H1 (cell line): ENCODE data around the gene DAPK1. TPM values are rescaled to one million over a fixed set of nuclear protein-coding genes. Genes with fewer than 3 reads are reported as not detected.

Experiments
- CTCF ChIA-PET: fragments of 300-600 bp; sonication (Branson Sonifier 250); formaldehyde crosslinking; loops from one replicate; lab custom pipeline; 2021; ENCODE audit not compliant: partially characterized antibody; lab: Charles Lee
- POLR2A ChIA-PET: fragments of 300-600 bp; sonication (Branson Sonifier 250); formaldehyde crosslinking; loops from one replicate; lab custom pipeline; 2021; ENCODE audit warnings: inconsistent platforms; ENCODE audit not compliant: partially characterized antibody; lab: Charles Lee
- DNase-seq, 2 experiments: peaks; one replicate each; pipeline versions ENCODE4 v3.0.0 to v3.0.0-alpha.2; 2010 to 2022; ENCODE audit warnings: low spot score in 2 of 2, low read depth in 1 of 2, mixed read lengths in 1 of 2
- FAIRE-seq: peaks from 2 replicates; lab custom pipeline; 2011; peaks lifted over from hg19 to GRCh38; lab: Jason Lieb, UNC
- H2AFZ ChIP-seq: 2 replicates; pipeline ENCODE4 v1.8.1; 2012; ENCODE audit warnings: low read length, inconsistent platforms
- H2AK5ac ChIP-seq: 2 replicates; pipeline ENCODE4 v1.6.1; 2013; ENCODE audit warnings: low read depth, low read length
- H2BK120ac ChIP-seq: replicated peaks from 2 replicates; pipeline ENCODE3; 2013; ENCODE audit warnings: low read depth, low read length, inconsistent platforms
- H2BK12ac ChIP-seq: 2 replicates; pipeline ENCODE4 v1.6.1; 2013; ENCODE audit warnings: low read depth, low read length
- H2BK15ac ChIP-seq: 2 replicates; pipeline ENCODE4 v1.6.1; 2013; ENCODE audit warnings: low read length
- H2BK20ac ChIP-seq: 2 replicates; pipeline ENCODE4 v1.6.1; 2013; ENCODE audit warnings: low read length
- H2BK5ac ChIP-seq: 2 replicates; pipeline ENCODE4 v1.6.1; 2013; ENCODE audit warnings: low read depth, low read length
- H3K14ac ChIP-seq: 2 replicates; pipeline ENCODE4 v1.6.1; 2013; ENCODE audit warnings: inconsistent platforms; ENCODE audit not compliant: insufficient read length
- H3K18ac ChIP-seq: 2 replicates; pipeline ENCODE4 v1.6.1; 2013; ENCODE audit warnings: low read length; ENCODE audit errors: extremely low read depth
- H3K23ac ChIP-seq: 2 replicates; pipeline ENCODE4 v1.6.1; 2013; ENCODE audit warnings: inconsistent platforms; ENCODE audit not compliant: insufficient read length
- H3K23me2 ChIP-seq: 2 replicates; pipeline ENCODE4 v1.6.1; 2013; ENCODE audit warnings: low read depth, low read length
- H3K27ac ChIP-seq: 2 replicates; pipeline ENCODE4 v1.6.1; 2011; ENCODE audit warnings: low read depth, low read length, inconsistent platforms
- H3K27me3 ChIP-seq, 4 experiments: replicated peaks in 1 of 4; 1 replicate in 1 of 4; 2 replicates in 3 of 4; pipeline versions ENCODE4 v1.6.1 to v1.8.1; 2011 to 2013; ENCODE audit warnings: low read length in 3 of 4, mild to moderate bottlenecking in 3 of 4, inconsistent platforms in 2 of 4, mixed read lengths in 2 of 4, moderate library complexity in 1 of 4; ENCODE audit not compliant: control insufficient read depth in 3 of 4, insufficient read depth in 3 of 4; ENCODE audit errors: extremely low read depth in 1 of 4
- H3K36me3 ChIP-seq, 4 experiments: 2 replicates each; pipeline versions ENCODE4 v1.6.1 to v1.8.1; 2011 to 2013; ENCODE audit warnings: mild to moderate bottlenecking in 4 of 4, low read length in 3 of 4, moderate library complexity in 2 of 4, control low read depth in 1 of 4, inconsistent platforms in 1 of 4; ENCODE audit not compliant: insufficient read depth in 4 of 4, control insufficient read depth in 2 of 4
- H3K4ac ChIP-seq: replicated peaks from 2 replicates; pipeline ENCODE3; 2013; ENCODE audit warnings: low read length, low read depth, mixed read lengths, inconsistent platforms; ENCODE audit not compliant: insufficient read length
- H3K4me1 ChIP-seq, 4 experiments: replicated peaks in 1 of 4; 1 replicate in 1 of 4; 2 replicates in 3 of 4; pipeline versions ENCODE4 v1.6.1 to v1.8.1; 2011 to 2013; ENCODE audit warnings: low read length in 3 of 4, inconsistent platforms in 2 of 4, mixed read lengths in 1 of 4; ENCODE audit not compliant: insufficient read depth in 4 of 4, control insufficient read depth in 3 of 4
- H3K4me2 ChIP-seq, 2 experiments: 2 replicates each; pipeline versions ENCODE4 v1.6.1 to v1.8.1; 2011 to 2013; ENCODE audit warnings: low read depth in 2 of 2, low read length in 2 of 2, control low read depth in 1 of 2, inconsistent platforms in 1 of 2, mild to moderate bottlenecking in 1 of 2; ENCODE audit not compliant: insufficient read depth in 1 of 2
- H3K4me3 ChIP-seq, 4 experiments: fragments of 200-600, 300-600 bp in 1 of 4; sonication (generic), shearing (Covaris generic), sonication (Bioruptor Twin) in 1 of 4; 2 replicates each; pipeline versions ENCODE4 v1.5.1 to v1.8.1; 2011 to 2016; ENCODE audit warnings: low read length in 4 of 4, low read depth in 3 of 4, control low read depth in 2 of 4, inconsistent platforms in 2 of 4, mild to moderate bottlenecking in 2 of 4, mixed read lengths in 1 of 4, moderate library complexity in 1 of 4; ENCODE audit not compliant: insufficient read depth in 2 of 4; ENCODE audit errors: extremely low read depth in 1 of 4
- H3K56ac ChIP-seq: replicated peaks from 2 replicates; pipeline ENCODE3; 2013; ENCODE audit warnings: low read depth, mild to moderate bottlenecking, mixed read lengths, low read length, inconsistent platforms; ENCODE audit not compliant: insufficient read length
- H3K79me1 ChIP-seq: 2 replicates; pipeline ENCODE4 v1.6.1; 2013; ENCODE audit warnings: low read depth, low read length, control low read depth
- H3K79me2 ChIP-seq, 2 experiments: 2 replicates each; pipeline versions ENCODE4 v1.6.1 to v1.8.1; 2012 to 2013; ENCODE audit warnings: low read length in 2 of 2, mild to moderate bottlenecking in 2 of 2, inconsistent platforms in 1 of 2; ENCODE audit not compliant: insufficient read depth in 2 of 2, control insufficient read depth in 1 of 2
- H3K9ac ChIP-seq, 4 experiments: replicated peaks in 1 of 4; 1 replicate in 1 of 4; 2 replicates in 3 of 4; pipeline versions ENCODE4 v1.6.1 to v1.8.1; 2011 to 2013; ENCODE audit warnings: low read depth in 3 of 4, low read length in 3 of 4, control low read depth in 2 of 4, mild to moderate bottlenecking in 2 of 4, moderate library complexity in 2 of 4, inconsistent platforms in 1 of 4; ENCODE audit errors: extremely low read depth in 1 of 4
- H3K9me3 ChIP-seq, 2 experiments: 2 replicates each; pipeline versions ENCODE4 v1.6.1 to v1.8.1; 2012 to 2013; ENCODE audit warnings: mild to moderate bottlenecking in 2 of 2, moderate library complexity in 2 of 2, control low read depth in 1 of 2, inconsistent platforms in 1 of 2, low read depth in 1 of 2, low read length in 1 of 2, mixed read lengths in 1 of 2; ENCODE audit not compliant: insufficient read depth in 2 of 2
- H4K20me1 ChIP-seq, 2 experiments: replicated peaks in 1 of 2; 2 replicates each; pipeline versions ENCODE3 to v1.8.1; 2011 to 2013; ENCODE audit warnings: inconsistent platforms in 2 of 2, low read length in 2 of 2, mild to moderate bottlenecking in 1 of 2; ENCODE audit not compliant: insufficient read depth in 2 of 2, control insufficient read depth in 1 of 2
- H4K5ac ChIP-seq: 2 replicates; pipeline ENCODE4 v1.6.1; 2013; ENCODE audit warnings: low read length, low read depth, mixed read lengths, inconsistent platforms; ENCODE audit not compliant: insufficient read length
- H4K8ac ChIP-seq: 2 replicates; pipeline ENCODE4 v1.8.0; 2013; ENCODE audit warnings: mild to moderate bottlenecking, moderate library complexity, low read length, inconsistent platforms; ENCODE audit not compliant: insufficient read depth; ENCODE audit errors: extremely low read depth
- H4K91ac ChIP-seq: replicated peaks from 2 replicates; pipeline ENCODE3; 2013; ENCODE audit warnings: low read length, mixed read lengths, inconsistent platforms; ENCODE audit not compliant: insufficient read length
- TEAD4 ChIP-seq: IDR thresholded peaks from 2 replicates; pipeline ENCODE4 v1.6.1; 2012; ENCODE audit warnings: low read depth, low read length, inconsistent platforms, mixed read lengths
- WGBS, 2 experiments: shearing (Covaris generic) in 1 of 2; methylation state at CpG; one replicate each; pipeline versions ENCODE4 v1.1.6 to v1.1.7; 2013 to 2015; ENCODE audit warnings: low lambda C conversion rate in 2 of 2, mixed read lengths in 2 of 2, inconsistent platforms in 1 of 2, low coverage in 1 of 2, missing lambda C conversion rate in 1 of 2; ENCODE audit not compliant: insufficient replicate concordance in 2 of 2, insufficient coverage in 1 of 2, insufficient read length in 1 of 2; ENCODE audit errors: extremely low coverage in 1 of 2, missing lambda C conversion rate in 1 of 2; 5-methylcytosine and 5-hydroxymethylcytosine counted together
- polyA plus RNA-seq, 7 experiments: library from polyadenylated mRNA; depleted of rRNA in 3 of 7; stranded (reverse) in 5 of 7; unstranded in 2 of 7; fragments of >200 nt in 5 of 7; fragments of 200-250 nt in 2 of 7; gene quantifications; 1 replicate in 5 of 7; 2 replicates in 1 of 7; 4 replicates in 1 of 7; pipeline versions ENCODE4 v1.2.1 to v1.2.3, GENCODE V29; 2011 to 2013; ENCODE audit warnings: missing spikeins in 2 of 7, mixed read lengths in 2 of 7
- total RNA-seq: library from RNA; stranded (reverse); fragmentation: NEBNext Ultra II Directional; extraction: Animal tissue kit (Norgen Biotek cat#: 25700); gene quantifications from 2 replicates; pipeline ENCODE4 v1.2.1, GENCODE V29; 2021

The DAPK1 gene
- total and polyA plus RNA-seq, 2 of the 8 experiments (the other 6 are each of a cell fraction or from before 2014, with no cell fraction given): 62.4 to 131 TPM

DNA sequence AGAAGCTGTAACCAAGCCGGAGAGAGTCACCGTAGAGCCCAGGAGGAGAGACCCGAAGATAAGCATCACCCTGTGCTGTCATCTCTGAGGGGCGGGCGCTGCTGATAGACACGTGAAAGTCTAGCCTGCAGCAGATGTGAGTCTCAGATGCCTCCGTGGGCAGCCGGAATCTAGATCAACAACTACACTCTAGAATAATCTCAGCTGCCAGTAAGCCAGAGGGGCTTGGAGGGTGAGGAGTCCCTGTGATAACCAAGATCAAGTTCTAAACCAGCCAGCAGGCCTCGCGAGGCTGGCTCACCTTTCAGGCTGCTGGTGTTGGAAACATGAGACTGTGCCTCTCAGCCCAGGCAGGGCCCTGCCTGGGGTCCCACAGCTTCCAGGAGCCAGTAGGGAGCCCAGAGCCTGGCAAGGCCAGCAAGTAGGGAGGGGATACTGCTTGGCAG, 54.1 kb downstream of the DAPK1 start:
- H3K36me3 ChIP-seq: no peaks in the 10 kb centered on the region; a peak in 2 of 8 replicates
- no peak for TF ChIP-seq TEAD4
- TF ChIP-seq, all 59 proteins: peak for 0
- H2BK12ac ChIP-seq: no peak overlapping the region
- no peak overlapping the region; the same call in 1 of the 2 replicates for H4K8ac ChIP-seq
- H3K4me2 ChIP-seq: no peak overlapping the region
- no peak overlapping the region for H2BK15ac ChIP-seq
- H3K18ac ChIP-seq: no peak overlapping the region
- no peak overlapping the region for H3K23ac ChIP-seq
- peaks cover 4 to 79% of the 10 kb centered on the region in 2 experiments; a peak in 3 of 4 replicates for H3K79me2 ChIP-seq
- no peak overlapping the region for H3K27ac ChIP-seq
- H2BK120ac ChIP-seq: no peak overlapping the region
- no peak overlapping the region for H3K14ac ChIP-seq
- POLR2A ChIA-PET: interaction anchor here (1.1 kb wide), 1 partner anchor 14 kb away, joined by 6 read pairs; no protein-coding TSS in a partner anchor
- H4K20me1 ChIP-seq: peaks cover 7 to 15% of the 10 kb centered on the region in 2 experiments
- no peaks in the 10 kb centered on the region for H3K9me3 ChIP-seq
- no peak overlapping the region for H2AFZ ChIP-seq
- no peaks in the 10 kb centered on the region for H3K27me3 ChIP-seq
- H3K4ac ChIP-seq: no peak overlapping the region
- peaks cover 11% of the 10 kb centered on the region; the same call in 1 of the 2 replicates for H3K79me1 ChIP-seq
- H2BK5ac ChIP-seq: no peak overlapping the region
- H3K4me3 ChIP-seq: no peak overlapping the region
- H3K4me1 ChIP-seq: peaks cover 0 to 5% (median 1%) of the 10 kb centered on the region in 4 experiments; a peak in 3 of 7 replicates
- DNase-seq: no peak
- no peak overlapping the region for H2BK20ac ChIP-seq
- no peak for FAIRE-seq
- no peak overlapping the region for H2AK5ac ChIP-seq
- H3K23me2 ChIP-seq: no peaks in the 10 kb centered on the region
- no peak overlapping the region for H4K91ac ChIP-seq
- no peak overlapping the region for H4K5ac ChIP-seq
- no peak overlapping the region for H3K9ac ChIP-seq
- 86% methylated on average over 10 of the region's 10 CpGs; no CpG with 5 or more reads in 1 of the 2 experiments for whole genome bisulfite sequencing, 2 experiments
- no peak overlapping the region for H3K56ac ChIP-seq
- CTCF ChIA-PET: interaction anchor here (0.6 to 2.1 kb wide), 8 partner anchors 17 to 795 kb away, joined by 3 to 8 read pairs (median 4); partner anchors contain the start of gene DAPK1
